TTC549 (cell line): ENCODE results near the gene COX17.

Experiments
- FAIRE-seq: peaks from 2 replicates; lab custom pipeline; 2012; peaks lifted over from hg19 to GRCh38; lab: Jason Lieb, UNC

Gene COX17

DNA sequence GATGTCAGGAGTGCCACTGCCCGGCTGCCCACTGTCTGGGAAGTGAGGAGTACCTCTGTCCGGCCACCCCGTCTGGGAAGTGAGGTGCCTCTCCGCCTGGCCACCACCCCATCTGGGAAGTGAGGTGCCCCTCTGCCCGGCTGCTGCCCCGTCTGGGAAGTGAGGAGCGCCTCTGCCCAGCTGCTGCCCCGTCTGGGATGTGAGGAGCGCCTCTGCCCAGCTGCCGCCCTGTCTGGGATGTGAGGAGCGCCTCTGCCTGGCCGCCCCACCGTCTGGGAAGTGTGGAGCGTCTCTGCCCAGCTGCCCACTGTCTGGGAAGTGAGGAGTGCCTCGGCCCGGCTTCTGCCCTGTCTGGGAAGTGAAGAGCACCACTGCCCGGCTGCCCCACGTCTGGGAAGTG, 3.3 kb downstream of the COX17 start:
- FAIRE-seq, result no peak

DNA sequence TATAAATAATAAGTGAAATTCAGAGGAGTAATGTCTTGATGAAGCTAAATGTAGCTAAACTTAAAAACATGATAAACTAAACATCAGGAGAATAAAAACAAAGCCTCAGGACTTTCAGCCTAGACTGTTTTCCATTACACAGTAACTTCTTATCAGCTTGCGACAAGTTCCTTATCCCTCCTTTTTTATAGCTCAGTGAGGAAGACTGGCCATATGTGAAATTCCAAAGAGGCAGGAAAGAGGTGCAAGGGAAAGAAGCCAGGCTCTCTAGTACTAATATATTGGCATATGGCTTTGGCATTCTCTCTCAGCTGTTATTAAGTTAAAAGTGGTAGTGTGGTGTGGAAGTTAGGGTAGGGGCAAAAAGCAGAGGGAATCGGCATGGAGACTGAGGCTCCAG, 4.4 kb downstream of the COX17 start:
- FAIRE-seq, result no peak

DNA sequence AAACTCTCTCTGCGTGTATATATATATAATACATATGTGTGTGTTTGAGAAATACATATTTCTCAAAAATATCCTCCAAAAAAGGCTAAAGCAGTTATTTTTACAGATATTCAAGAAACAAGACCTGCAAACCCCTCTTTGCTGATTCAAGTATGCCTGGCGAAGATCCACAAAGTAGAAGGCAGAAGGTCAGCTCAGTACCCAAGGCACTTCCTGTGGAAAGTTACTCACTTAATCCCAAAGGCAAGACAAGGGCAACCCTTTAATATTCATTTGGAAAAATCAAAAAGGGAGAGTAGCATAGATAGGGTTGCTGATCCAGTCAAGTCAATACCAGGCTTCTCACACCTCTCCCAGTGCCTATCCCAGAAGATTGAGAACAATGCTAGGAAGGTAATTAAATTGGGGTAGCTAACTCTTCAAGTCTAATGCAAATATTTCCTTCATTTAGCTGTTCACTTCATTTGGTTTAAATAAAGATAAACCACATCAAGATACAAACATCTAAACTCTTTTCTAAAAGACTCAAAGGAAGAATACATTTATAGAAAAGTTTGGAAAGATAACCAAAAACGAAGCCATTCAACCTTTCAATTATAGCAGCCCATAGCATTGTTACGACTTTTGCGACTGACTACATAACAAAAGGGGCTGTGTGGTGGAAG, 7.2 kb downstream of the COX17 start:
- no peak for FAIRE-seq

DNA sequence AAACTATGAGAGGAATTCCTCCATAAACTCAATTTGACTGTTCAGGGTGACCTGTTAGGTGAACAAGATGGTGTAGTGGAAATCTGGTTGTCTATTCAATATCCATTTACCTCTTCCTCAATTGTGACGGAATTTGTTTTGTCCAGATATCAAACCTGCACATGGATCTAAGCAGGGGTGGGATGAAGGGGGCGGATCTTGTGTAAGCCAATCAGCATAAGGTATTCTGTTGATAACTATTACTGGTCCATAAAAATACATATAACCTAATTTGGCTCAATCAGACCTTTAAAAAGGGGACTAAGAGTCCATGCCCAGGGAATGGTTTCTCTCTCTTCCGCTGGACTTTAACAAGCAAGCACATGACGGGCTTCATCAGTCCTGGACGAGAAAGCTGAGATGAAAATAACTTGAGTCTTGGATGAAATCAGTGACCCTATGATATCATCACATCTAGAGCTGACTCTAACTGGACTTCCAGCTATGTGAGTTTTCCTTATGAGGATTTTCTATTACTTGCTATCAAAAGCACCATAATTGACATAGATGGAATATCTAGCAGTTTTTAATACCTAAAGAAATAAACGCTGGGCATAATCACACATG, 11.1 kb downstream of the COX17 start:
- no peak for FAIRE-seq

DNA sequence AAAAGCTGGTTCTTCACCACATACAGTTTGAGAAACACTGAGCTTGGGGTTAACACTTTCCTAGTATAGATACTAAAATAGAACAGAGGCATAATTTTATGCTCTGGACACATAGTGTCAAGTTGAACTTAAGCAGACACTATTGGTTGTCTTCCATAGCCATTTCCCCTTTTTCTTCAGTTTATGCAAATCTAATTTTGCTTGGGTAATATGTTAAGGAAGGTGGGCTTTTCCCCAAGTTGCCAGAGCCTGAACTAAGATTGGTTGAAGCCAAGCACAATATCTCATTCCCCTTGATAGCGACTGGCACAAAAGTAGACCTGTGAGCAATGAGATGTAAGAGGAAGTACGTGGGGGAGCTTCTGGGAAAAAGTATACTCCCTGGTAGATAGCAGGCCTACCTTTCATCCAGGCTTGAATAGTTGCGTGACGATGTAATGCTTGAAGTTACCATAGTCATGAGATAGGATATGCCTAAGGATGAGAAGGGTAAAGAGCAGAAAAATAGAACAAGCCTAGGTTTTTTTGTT, 12.3 kb downstream of the COX17 start:
- FAIRE-seq, result no peak

DNA sequence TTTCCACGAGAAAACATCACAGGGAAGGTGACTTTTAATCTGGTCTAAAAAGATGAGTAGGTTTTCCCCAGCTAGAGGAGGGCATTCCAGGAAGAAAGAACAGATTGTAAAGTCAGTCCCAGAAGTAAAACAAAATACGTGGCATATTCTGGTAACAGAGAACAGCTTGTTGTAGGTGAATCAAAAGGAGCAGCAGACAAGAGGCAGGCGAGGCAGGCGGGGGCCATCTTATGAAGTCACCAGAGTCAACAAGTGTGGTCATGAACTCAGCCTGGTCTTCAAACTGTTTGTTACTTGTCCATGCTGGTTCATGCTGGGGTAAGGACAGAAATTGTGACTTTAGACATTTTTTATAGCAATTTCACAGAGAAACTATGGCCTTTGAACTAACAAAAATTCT, 12.8 kb downstream of the COX17 start:
- FAIRE-seq, result no peak

DNA sequence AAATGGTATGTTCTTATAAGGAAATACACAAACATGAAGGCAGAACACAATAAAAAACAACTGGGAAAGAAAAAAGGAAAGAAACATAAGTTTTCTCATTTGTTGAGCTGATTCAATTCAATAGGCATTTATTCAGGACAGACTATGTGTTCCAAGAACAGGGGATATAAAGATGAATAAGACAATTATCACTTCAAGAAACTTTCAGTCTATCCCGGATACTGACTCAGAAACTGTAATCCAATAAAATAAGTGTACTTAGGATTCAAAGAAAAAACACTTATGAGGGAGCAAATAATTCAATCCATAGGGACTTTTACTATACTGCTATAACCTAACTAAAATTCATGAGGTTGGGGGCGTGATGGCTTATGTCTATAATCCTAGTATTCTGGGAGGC, 13.3 kb downstream of the COX17 start:
- FAIRE-seq, result no peak

DNA sequence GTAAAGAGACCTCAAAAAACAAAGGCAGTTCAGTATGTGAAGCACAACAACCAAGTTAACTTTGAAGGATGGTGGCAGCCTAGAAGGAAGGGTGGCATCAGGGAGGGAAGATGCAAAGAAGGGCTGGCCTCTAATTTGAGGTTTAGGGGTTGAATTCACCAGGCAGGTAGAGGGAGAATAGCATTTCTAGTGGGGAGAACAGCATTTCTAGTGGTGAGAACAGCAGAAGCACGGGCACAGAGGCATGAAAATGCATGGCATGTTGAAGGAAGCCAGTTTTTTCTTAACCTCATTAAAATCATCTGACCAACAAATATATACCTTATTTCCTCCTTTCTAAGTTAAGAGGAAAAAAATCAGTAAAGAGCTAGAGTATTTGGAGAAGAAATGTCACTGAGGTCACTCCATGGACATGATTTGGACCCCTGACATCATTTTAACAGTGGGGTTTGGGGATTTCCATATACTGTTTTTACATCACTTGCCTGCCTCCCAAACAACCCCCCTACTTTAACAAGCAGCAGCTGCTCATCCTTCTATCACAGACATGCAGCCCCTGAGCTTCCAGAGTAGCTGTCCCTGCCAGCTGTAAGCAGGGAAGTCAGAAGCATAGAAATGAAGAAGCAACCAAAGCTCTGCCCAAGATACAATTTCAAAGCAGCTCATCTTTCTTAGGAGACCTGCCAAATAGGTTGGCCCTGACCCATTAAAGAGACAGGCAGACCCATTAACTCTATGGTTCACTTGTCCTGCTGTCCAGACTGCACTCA, 14.4 kb downstream of the COX17 start:
- FAIRE-seq, result no peak

DNA sequence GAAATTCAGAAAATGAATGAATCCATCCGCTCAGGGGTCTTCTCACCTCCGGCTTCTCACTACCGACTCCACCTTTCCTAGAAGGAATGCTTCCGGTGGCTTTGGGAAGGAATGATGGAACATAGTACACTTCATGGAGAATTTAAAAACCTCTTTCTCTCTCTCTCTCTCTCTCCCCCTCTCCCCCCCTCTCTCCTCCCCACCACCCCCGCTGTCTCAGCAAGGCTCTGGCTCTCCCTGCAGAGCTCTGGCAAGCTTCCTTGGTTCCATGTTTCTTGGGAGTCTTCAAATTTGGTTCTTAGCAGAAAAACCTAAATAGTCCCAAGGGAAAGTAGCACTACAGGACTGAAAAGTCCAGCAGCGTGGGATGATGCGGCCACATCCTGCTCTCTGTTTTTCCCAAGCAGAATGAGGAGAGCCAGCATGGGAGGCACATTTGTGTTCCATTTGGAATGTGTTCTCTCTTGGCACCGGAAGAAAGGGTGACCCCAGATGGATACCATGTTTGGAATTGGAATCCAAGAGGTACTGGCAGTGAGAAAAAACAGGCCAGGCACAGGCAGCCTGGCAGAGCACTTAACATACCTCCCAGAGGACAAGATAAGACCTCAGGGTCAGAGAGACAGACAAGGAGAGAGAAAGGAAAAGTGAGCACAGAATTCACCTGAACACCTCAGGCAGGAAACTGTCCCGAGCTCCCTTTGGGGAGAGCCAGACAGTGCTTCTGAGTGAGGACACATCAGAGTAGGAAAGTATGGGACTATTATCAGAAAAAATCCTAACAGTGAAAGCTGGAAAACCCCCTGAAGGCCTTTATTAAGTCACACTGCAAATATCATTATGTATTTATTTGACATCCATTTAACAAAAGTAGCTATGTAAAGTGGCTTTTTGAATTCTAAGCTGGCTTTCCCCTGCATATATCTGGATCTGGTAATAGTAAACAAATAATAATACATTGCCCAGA, 16.4 kb downstream of the COX17 start, which contains the start of gene POPDC2:
TSS of gene POPDC2 (minus strand) at position 116 of the 967 bp plus-strand sequence. CDS start 166 bp downstream, outside the sequence.
- FAIRE-seq, result no peak

DNA sequence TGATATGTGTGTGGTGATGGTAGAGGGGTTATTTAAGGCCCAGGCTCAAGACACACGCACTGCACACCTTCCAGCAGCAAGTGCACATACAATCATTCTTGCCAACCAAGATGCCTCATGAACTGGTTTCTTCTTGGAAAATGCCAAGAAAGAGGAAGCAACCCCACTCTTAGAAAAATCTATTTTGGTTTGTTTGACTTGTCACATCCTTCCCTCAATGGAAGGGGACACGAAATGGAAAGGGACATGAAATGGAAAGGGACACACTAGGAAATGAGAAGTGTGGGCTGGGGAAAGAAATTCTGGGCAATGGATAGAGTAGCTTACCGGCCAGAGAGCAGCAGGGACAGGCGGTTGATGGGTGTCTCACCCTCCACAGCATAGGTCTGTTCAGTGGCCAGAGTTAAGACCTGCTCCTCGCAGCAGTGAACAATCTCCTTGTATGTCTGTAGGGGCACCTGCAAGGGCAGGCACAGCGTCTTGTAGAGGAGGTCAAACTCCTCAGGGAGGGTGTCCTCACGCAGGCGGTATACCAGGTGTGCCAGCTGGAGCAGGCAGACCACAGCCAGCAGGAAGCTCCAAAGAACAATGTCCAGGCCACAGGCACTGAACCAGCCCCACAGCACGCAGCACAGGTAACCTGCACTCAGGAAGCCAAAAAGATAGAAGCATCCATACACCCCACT, 17.5 kb downstream of the COX17 start:
- no peak for FAIRE-seq

DNA sequence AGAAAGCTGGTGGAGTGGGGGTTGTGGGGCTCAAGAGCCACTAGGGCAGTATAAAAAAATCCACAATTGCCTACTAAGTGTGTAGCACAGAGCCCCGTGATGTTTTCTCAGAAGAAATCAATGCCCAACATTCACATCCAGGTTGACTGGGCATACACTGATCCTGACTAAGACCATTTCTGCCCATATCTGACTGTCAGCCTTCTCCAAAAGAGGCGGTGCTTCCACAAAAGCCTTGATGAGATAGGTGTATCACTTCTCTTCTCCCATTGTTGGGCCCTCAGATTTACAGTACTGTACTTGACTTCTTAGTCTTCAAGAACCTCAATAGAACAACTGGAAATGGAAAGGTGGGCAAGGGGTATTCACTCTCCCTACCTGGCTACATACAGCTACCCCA, 18.2 kb downstream of the COX17 start:
- no peak for FAIRE-seq

DNA sequence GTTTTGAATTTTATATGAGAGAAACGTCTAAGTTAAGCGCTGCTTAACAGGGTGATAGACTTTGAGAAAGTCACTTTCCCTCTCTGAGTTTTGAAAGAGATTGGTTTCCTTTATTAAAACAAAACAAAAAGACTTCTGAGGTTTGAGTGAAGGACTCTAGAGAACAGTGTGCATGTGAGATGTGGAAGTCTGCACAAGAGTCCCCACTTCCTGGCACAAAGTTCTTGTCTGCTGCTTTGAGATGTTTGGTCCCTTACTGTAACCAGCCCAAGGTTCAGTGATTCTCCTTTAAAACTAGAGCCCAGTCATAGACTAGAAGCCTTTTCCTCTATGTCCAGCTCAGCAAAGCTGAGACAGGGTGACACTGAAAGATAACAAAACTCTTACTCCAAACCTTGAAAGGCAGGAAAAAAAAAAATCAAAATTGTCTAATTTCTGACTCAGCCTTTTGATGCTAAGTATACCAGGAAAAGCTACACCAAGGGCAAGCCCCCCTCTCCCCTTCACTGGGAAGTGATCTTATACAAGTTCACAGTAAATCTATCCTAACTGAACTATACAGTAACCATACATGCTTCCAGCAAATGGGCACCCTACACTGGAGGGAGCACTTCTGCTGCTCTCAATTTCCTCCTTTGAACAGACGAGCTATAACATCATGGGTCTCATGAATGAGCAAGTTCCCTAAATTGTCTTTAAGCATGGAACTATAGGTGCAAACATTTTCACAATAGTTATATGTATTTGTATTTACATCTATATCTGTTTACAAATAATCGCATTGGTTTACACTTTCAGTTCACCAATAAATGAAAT, 19.1 kb downstream of the COX17 start:
- FAIRE-seq, result no peak

DNA sequence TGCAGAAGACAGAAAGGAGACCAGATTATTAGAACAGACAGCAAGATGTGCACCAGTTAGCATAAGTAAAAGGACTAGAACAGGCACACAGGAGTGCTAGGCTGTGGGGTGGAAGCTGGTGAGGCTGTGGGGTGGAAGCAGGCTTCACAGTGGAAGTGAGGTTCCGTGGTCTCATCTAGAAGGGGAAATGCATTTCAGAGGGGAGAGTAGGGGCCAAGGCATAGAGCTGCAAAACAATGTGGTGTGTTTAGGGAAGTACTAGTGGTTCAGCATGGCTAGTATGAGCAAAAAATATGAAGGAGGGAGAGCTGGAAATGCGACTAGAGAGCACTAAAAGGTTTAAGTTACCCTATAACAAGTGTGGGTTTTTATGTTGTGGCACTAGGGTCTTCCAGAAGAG, 23.3 kb downstream of the COX17 start:
- no peak for FAIRE-seq

DNA sequence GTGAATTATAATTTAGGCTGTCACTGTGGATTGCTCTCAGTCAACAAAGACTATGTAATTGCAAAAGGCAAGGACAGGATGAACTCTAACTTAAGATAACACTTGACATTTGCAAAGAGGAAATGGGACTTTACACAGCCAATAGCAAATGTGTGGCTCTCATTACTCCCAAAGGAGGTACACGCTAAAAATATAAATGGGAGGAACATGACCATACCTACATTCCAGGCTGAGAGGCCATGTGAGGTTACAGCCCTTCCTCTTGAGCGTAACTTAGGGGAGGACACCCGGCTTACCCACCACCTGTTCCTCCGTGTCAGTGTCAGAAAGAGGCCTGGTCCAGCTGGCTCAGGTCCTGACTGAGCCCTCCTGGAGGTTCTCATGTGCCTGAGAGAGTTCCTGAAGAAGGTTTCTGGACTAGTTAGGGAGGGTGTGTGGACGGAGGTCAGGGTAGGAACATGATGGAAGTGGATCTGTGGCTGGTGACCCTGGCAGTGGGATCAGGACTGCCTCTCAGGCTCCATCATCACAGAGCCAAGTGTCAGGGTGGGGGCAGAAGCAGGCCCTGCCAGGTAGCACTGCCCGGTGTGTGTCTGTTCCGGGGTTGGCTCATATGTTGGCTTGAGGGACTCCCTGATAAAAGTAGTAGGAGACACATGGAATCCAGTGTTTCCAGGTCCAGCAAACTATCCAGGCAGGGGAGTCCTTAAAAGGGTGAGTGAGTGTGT, 24.7 kb downstream of the COX17 start:
- FAIRE-seq, result no peak

DNA sequence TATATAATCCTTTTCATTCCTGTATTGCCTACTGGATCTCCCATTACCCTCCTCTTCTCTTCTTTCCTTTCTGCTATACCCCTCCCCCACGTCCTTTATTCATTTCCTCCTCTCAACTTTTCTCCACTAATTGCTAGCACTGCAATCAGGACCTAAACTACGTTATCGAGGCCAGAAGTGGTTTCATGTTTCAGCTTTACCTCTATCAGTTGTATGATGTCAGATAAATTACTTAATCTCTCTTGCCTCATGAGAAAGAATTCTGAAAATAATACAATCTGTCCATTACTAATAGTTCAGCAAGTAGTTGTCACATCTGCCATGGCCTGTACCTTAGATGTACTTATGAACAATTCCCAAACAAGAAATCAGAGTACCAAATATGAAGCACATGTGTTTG, 27.4 kb downstream of the COX17 start:
- no peak for FAIRE-seq

DNA sequence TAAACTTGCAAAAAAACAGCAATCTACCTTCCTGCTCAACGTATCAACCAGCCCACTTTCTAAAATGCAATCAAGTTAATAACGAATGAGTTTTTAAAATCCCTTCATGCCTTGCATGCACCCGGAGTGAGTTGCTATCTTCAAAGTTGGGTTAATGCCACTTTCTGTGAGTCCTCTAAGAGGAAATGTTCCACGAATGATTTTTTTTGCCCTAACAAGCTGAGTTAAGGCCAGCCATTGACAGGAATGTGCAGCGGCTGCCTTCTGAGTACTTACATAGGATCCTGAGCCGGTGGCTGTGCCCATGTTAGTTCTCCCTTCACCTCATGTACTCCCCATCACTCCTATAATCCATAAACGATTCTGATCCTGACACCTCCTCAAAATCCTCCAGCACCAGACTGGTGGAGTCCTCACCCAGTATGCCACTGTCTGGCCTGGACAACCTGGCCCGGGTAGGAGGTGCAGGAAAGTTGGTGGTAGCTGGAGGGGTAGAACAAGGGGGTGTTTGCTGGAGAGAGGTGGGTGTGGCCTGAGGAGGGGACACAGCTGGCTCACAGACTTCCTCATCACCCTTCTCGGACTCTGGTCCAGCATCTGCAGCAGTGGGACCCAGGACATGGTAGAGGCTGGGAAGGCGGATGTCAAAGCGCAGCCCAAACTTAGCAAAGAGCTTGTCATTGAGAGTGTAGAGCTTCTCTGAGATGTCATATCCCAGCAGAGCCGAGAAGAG, 29.2 kb downstream of the COX17 start:
- no peak for FAIRE-seq

DNA sequence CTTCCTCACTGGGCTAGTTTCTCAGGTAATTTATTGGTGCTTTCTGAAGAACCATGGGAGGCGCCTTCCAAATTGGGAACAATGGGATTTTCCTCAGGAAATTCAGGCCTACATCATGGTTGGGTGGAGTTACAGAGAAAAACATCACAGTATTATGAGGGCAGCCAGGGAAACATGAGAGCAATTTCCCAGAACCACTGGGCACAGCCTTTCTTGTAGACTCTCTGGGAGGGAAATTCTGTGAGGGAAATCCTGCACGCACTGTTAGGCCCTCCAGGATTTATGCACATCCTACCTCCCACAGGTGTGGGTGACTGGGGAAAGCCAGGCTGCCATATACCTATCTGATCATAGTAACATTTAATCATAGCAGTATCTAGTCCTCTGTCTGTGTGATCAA, 30.0 kb downstream of the COX17 start:
- no peak for FAIRE-seq

DNA sequence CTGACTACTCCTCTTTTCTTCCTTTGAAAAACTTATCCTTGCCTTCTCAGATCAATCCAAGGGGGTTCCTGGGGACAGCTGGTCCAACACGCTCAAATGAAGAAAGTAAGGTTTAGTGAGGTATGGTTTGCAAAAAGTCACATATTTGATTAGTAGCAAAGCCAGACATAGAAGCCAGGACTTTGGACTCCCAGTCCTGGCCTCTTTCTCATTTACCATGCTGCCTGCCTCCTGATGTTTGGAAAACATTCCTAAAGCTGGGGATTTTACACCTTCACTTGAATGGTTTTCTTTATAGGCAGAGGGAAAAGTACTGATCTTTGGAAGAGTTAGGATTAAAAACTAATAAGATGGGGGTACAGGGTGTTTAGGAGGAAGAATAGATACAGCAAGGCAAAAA, 31.4 kb downstream of the COX17 start:
- FAIRE-seq, result no peak

DNA sequence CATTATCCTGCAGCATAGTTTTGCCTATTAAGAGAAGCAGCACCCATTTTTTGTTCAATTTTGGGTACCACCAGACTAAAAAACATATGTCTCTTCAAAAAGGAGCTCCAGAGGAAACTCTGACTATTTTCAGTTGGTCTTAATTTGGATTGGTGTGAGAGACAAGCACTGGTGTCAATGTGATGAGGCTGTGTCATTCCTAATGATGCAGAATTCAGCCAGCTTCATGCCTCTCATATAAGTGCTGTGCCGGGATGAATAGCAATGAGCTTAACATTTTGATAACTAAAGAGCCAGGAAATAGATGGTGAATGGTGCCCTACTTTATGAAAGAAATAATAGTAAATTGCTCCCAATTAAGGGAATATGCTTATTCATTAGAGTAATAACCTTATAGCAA, 32.7 kb downstream of the COX17 start:
- no peak for FAIRE-seq
